GM12878 (cell line): ENCODE data around the gene USP17L29.
"Not testable (repeated sequence)": the region's sequence is repeated elsewhere in the genome, so short reads cannot be mapped to it uniquely, and the experiment has no call there.

Source experiments
- EP300 ChIP-seq, 2 experiments: fragments of 150-350 bp in 1 of 2; IDR thresholded peaks; 2 replicates each; pipeline ENCODE4 v1.6.1; 2011 to 2012; ENCODE audit warnings: low read depth in 2 of 2, low read length in 2 of 2, borderline replicate concordance in 1 of 2, improper control_type of control experiment in 1 of 2, inconsistent platforms in 1 of 2; ENCODE audit not compliant: control insufficient read depth in 1 of 2
- SIX5 ChIP-seq: IDR thresholded peaks from 2 replicates; pipeline ENCODE4 v1.6.1; 2011; ENCODE audit warnings: mild to moderate bottlenecking, low read depth, low read length, moderate library complexity; ENCODE audit not compliant: severe bottlenecking

GRCh38 chr4:9353338-9353737 lies at the start of gene USP17L29:
- not testable (repeated sequence) for TF ChIP-seq EP300 (IDR thresholded peaks at IDR 0.05; ENCODE audit: borderline replicate concordance in 1 of 2, control insufficient read depth in 1 of 2, low read depth in 2 of 2, low read length in 2 of 2); SIX5
